GM12874 (cell line): ENCODE results near the gene RMDN2.

Experiments
- TF ChIP-seq, protein P1 (sequence below): IDR thresholded peaks from 2 replicates; pipeline ENCODE4 v1.5.1; 2011; ENCODE audit warnings: low read depth, mild to moderate bottlenecking, control low read depth, low read length, moderate library complexity; ENCODE audit not compliant: insufficient read depth

The RMDN2 gene

DNA sequence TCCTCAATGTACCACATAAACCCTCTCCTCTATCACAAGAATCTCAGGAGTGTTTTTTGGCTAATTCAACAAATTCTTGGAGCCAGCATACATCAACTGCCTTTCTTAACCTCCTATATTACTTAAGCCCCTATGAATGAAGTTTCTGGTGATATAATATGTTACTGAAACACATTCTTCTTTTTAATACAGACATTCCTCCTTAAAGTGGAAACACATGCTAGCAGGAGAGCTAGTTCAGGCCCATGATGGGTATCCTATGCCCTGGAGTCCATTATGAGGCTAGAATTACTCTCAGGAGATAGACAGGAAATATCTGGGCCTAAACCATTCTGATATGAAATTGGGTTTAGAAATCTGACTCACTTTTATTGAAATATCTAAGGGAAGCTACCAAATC lies 26.6 kb upstream of the RMDN2 start:
- TF ChIP-seq, protein P1, sequence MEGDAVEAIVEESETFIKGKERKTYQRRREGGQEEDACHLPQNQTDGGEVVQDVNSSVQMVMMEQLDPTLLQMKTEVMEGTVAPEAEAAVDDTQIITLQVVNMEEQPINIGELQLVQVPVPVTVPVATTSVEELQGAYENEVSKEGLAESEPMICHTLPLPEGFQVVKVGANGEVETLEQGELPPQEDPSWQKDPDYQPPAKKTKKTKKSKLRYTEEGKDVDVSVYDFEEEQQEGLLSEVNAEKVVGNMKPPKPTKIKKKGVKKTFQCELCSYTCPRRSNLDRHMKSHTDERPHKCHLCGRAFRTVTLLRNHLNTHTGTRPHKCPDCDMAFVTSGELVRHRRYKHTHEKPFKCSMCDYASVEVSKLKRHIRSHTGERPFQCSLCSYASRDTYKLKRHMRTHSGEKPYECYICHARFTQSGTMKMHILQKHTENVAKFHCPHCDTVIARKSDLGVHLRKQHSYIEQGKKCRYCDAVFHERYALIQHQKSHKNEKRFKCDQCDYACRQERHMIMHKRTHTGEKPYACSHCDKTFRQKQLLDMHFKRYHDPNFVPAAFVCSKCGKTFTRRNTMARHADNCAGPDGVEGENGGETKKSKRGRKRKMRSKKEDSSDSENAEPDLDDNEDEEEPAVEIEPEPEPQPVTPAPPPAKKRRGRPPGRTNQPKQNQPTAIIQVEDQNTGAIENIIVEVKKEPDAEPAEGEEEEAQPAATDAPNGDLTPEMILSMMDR = no peak

DNA sequence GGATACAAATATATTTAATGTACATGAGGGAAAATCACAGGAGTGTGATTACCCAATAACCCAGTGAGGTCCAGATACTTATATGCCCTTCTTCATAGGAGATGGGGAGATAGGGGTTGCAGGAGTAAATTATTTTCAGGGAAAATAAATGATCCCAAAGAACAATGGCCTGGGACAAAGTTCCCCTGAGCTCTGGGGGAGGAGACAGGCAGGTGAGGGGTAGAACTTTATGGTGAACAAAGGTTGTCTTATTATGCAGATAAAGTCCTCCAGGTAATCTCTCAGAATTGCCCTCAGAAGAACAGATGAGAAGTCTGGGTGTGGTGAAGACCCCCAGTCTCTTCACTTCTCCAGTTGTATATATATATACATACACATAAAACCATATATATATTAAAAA lies 22.1 kb upstream of the RMDN2 start:
- TF ChIP-seq, protein P1 = no peak

DNA sequence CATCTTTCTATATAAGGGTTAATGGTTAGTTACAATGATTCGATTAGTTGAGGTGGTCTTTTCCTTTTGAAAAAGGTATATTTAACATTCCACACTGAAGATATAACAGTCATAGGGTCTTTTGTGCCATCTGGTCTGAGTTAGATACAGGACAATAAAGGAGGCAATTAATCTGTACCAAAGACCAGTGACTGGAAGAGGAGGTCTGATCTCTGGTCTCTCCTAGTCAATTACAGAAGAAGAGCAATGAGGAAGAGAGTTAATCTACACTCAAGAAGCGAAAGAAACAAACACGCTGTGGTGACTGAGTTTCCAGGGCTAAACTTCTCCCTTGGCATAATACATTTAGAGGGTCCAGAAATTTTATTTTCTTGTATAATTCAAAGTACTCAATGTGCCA lies 20.7 kb upstream of the RMDN2 start:
- TF ChIP-seq, protein P1 = no peak

DNA sequence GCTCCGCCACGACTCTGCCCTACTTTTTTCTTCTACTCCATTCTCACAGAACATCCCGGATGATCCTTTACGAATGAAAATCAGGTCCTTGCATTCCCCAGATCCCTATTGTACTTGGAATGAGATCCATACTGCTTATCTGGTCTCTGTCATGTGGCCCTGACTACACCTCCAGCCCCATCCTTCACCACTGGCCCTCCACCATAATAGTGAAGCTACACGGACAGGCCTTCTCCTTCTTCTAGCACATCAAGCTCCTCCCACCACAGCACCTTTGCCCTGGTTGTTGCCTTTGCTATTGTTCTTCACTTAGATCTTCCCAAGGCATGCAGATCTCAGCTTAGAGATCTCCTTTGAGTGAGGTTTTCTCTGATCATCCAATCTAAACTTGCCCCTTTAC lies 20.1 kb upstream of the RMDN2 start:
- TF ChIP-seq, protein P1 = no peak

DNA sequence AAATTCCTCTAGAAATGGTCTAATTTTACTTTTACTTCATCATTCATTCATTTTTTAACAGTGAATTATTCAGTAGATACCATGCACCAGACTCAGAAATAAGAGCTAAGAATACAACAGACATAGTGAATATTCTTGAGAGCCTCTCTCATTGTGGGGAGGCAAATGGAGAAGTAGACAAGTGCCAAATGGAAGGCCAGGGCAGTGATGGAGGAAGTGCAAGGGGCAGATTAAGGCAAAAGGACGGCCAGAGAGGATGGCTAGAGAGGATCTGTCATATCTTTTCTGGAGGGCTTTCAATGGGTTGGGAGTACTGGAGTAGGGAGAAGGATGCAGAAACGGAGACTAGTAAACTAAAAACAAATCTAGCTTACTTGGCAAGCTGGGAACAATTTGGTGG lies 19.0 kb upstream of the RMDN2 start:
- TF ChIP-seq, protein P1 = no peak

DNA sequence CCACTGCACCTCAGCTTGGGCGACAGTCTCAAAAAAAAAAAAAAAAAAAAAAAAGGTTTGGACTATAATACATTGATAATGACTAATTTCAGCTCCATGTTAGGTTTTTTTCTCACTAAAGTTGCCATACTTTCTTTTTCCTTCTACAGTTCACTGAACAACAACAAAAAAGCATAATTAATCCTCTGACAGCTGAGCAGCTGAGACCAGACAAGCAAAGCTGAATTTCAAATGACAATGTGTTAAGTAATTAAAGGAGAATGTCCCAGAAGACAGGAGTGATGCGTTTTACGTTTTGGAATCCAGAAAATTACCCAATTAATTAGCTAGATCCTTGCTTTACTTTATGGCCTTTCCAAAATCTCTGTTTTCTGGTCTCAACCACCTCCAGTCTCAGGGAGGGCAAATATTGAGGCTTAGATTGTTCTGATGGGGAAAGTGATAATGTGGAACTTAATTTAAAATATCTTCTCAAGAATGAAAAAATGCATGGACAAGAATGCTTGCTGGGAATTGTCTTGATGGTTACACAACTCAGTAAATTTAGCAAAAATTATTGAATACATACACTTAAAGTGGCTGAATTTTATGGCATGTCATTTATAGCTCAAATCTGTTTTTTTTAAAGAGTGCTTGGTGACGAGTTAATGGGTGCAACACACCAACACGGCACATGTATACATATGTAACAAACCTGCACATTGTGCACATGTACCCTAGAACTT lies 17.4 kb upstream of the RMDN2 start:
- TF ChIP-seq, protein P1 = no peak

DNA sequence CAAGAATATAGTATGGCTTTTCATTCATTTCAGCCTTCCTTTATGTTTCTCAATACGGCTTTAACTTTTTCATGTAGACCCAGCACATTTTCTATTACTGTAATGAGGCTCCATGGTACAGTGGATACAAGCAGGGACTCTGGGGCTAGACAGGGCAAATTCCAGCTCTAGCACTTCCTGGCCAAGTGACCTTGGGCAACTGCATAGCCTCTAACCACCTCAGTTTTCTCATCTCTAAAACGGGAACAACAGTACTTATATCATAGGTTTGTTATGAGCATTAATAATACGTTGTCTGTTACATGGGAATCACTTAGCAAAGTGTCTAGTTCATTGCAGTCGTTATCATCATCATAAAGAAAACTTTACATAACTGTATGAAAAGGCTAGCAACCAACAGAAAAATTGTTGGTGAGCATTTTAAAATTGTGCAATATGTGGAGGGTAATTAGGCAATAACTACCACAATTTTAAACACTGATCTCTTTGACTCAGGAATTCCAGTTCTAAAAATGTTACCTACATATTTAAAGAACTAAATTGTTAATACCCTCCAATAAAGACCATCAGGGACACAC lies 13.7 kb upstream of the RMDN2 start:
- TF ChIP-seq, protein P1 = no peak
